A549 (cell line): Measurements from ENCODE around the gene DGLUCY. TPM values are rescaled to one million over a fixed set of nuclear protein-coding genes. Genes with fewer than 3 reads are reported as not detected.

Source experiments
- ATAC-seq, 2 experiments: fragments of 200-7000 bp in 1 of 2; fragments of >200 bp in 1 of 2; cut with Nextera tagmentation in 1 of 2; cut with Tn5 transposase in 1 of 2; 3 replicates each; pipeline versions ENCODE4 v1.8.0 to v1.9.1; 2018 to 2020; ENCODE audit warnings: mild to moderate bottlenecking in 1 of 2, moderate library complexity in 1 of 2
- CTCF ChIA-PET: fragments of 300-600 bp; sonication (Branson Sonifier 250); formaldehyde crosslinking; extraction: SDS; loops from one replicate; lab custom pipeline; 2021; ENCODE audit warnings: antibody characterized with exemption, inconsistent platforms; lab: Yijun Ruan, JAX
- POLR2A ChIA-PET: fragments of 350-600 bp; formaldehyde crosslinking; extraction: SDS; loops from one replicate; lab custom pipeline; 2021; ENCODE audit warnings: antibody characterized with exemption, inconsistent platforms; lab: Yijun Ruan, JAX
- DNase-seq, 2 experiments: peaks; one replicate each; pipeline versions ENCODE4 v3.0.0 to v3.0.0-alpha.2; 2011 to 2016; ENCODE audit warnings: low read depth in 1 of 2, low spot score in 1 of 2
- FAIRE-seq: peaks from 2 replicates; lab custom pipeline; 2011; peaks lifted over from hg19 to GRCh38; lab: Jason Lieb, UNC
- H3K27ac ChIP-seq, 2 experiments: fragments of >200 bp; sonication (Bioruptor Twin); formaldehyde crosslinking; 3 replicates each; pipeline ENCODE4 v1.5.1; 2016 to 2017
- H3K4me1 ChIP-seq: fragments of >200 bp; sonication (Bioruptor Twin); formaldehyde crosslinking; 3 replicates; pipeline ENCODE4 v1.6.1; 2016
- H3K4me2 ChIP-seq: fragments of >200 bp; sonication (Bioruptor Twin); formaldehyde crosslinking; 3 replicates; pipeline ENCODE4 v1.6.1; 2016
- H3K4me3 ChIP-seq: fragments of >200 bp; sonication (Bioruptor Twin); formaldehyde crosslinking; 3 replicates; pipeline ENCODE4 v1.5.1; 2016
- H3K9me3 ChIP-seq: fragments of >200 bp; sonication (Bioruptor Twin); formaldehyde crosslinking; 3 replicates; pipeline ENCODE4 v1.6.1; 2016
- BHLHE40 ChIP-seq: IDR thresholded peaks from 2 replicates; pipeline ENCODE4 v1.6.1; 2012; ENCODE audit warnings: low read depth, low read length, inconsistent platforms
- CBX2 ChIP-seq: fragments of 200-600 bp; sonication (generic); IDR thresholded peaks from 2 replicates; pipeline ENCODE4 v1.6.1; 2016; ENCODE audit warnings: low read depth, mild to moderate bottlenecking, borderline replicate concordance
- CBX8 ChIP-seq: fragments of 200-600 bp; sonication (generic); IDR thresholded peaks from 2 replicates; pipeline ENCODE4 v1.6.1; 2016
- CHD2 ChIP-seq: fragments of 150-350 bp; IDR thresholded peaks from 2 replicates; pipeline ENCODE4 v1.6.1; 2014; ENCODE audit warnings: low read length; ENCODE audit not compliant: partially characterized antibody
- ESRRA ChIP-seq: fragments of 150-350 bp; IDR thresholded peaks from 2 replicates; pipeline ENCODE4 v1.6.1; 2014; ENCODE audit warnings: mild to moderate bottlenecking, low read length, borderline replicate concordance
- FOXS1 ChIP-seq: fragments of 250-450 bp; sonication (Bioruptor Pico); IDR thresholded peaks from 2 replicates; pipeline ENCODE4 v1.5.0; 2020; ENCODE audit warnings: mild to moderate bottlenecking, moderate library complexity
- GATA3 ChIP-seq: IDR thresholded peaks from 2 replicates; pipeline ENCODE4 v1.6.1; 2012; ENCODE audit warnings: borderline replicate concordance
- HES2 ChIP-seq: fragments of >200 bp; sonication (Bioruptor Twin); formaldehyde crosslinking; IDR thresholded peaks from 2 replicates; pipeline ENCODE4 v1.6.1; 2016
- HOXB5 ChIP-seq: fragments of 250-450 bp; sonication (Bioruptor Pico); IDR thresholded peaks from 2 replicates; pipeline ENCODE4 v1.5.0; 2020; ENCODE audit warnings: mild to moderate bottlenecking, moderate library complexity
- JUNB ChIP-seq: fragments of >200 bp; sonication (Bioruptor Twin); formaldehyde crosslinking; IDR thresholded peaks from 2 replicates; pipeline ENCODE4 v1.6.1; 2016
- KDM1A ChIP-seq: fragments of 200-600 bp; sonication (generic); IDR thresholded peaks from 2 replicates; pipeline ENCODE4 v1.6.1; 2016; ENCODE audit warnings: low read depth, mild to moderate bottlenecking
- MYC ChIP-seq: IDR thresholded peaks from 2 replicates; pipeline ENCODE4 v1.6.1; 2012; ENCODE audit warnings: mild to moderate bottlenecking, inconsistent platforms, low read length, improper control_type of control experiment, borderline replicate concordance
- POLR2AphosphoS2 ChIP-seq: conservative IDR thresholded peaks from 2 replicates; pipeline ENCODE4 v1.6.1; 2012; ENCODE audit warnings: low read length, improper control_type of control experiment, inconsistent platforms
- RAD21 ChIP-seq, 2 experiments: fragments of >200 bp in 1 of 2; sonication (Bioruptor Twin) in 1 of 2; formaldehyde crosslinking in 1 of 2; IDR thresholded peaks in 1 of 2; conservative IDR thresholded peaks in 1 of 2; 2 replicates in 1 of 2; 3 replicates in 1 of 2; pipeline ENCODE4 v1.6.1; 2012 to 2018; ENCODE audit warnings: inconsistent platforms in 1 of 2
- RNF2 ChIP-seq: fragments of 200-600 bp; sonication (generic); IDR thresholded peaks from 2 replicates; pipeline ENCODE4 v1.6.1; 2016; ENCODE audit warnings: low read depth, mild to moderate bottlenecking, antibody characterized with exemption, moderate library complexity, borderline replicate concordance
- SREBF2 ChIP-seq: fragments of 450-650 bp; IDR thresholded peaks from 2 replicates; pipeline ENCODE4 v1.6.1; 2014; ENCODE audit warnings: mild to moderate bottlenecking, moderate library complexity
- TFCP2L1 ChIP-seq: fragments of 250-450 bp; sonication (Bioruptor Pico); IDR thresholded peaks from 2 replicates; pipeline ENCODE4 v1.5.0; 2021; ENCODE audit warnings: mild to moderate bottlenecking
- ZC3H11A ChIP-seq: fragments of 450-650 bp; IDR thresholded peaks from 2 replicates; pipeline ENCODE4 v1.6.1; 2014; ENCODE audit warnings: antibody characterized with exemption, mild to moderate bottlenecking
- ZFP36 ChIP-seq: fragments of 450-650 bp; IDR thresholded peaks from 2 replicates; pipeline ENCODE4 v1.6.1; 2014; ENCODE audit warnings: borderline replicate concordance; ENCODE audit not compliant: partially characterized antibody
- WGBS: methylation state at CpG from one replicate; pipeline ENCODE4 v1.1.6; 2017; ENCODE audit errors: missing lambda C conversion rate; 5-methylcytosine and 5-hydroxymethylcytosine counted together
- polyA plus RNA-seq, 4 experiments: library from polyadenylated mRNA; depleted of rRNA in 3 of 4; stranded (reverse); fragments of >200 nt; fragmentation: RNase III in 1 of 4; extraction: RNeasy Plus Mini Kit Qiagen cat#74134 plus additional on column Dnase treatment in 1 of 4; gene quantifications; 2 replicates in 3 of 4; 3 replicates in 1 of 4; pipeline ENCODE4 v1.2.3, GENCODE V29; 2011 to 2017
- TF ChIP-seq, protein P1 (sequence below): fragments of 250-450 bp; sonication (Bioruptor Pico); IDR thresholded peaks from 2 replicates; pipeline ENCODE4 v1.5.0; 2020; ENCODE audit warnings: low read depth, mild to moderate bottlenecking, moderate library complexity
- TF ChIP-seq, protein P2 (sequence below): IDR thresholded peaks from 2 replicates; pipeline ENCODE4 v1.6.1; 2012

DGLUCY gene
- polyA plus RNA-seq, 2 of the 4 experiments (the other 2 are of a cell fraction) = 14.4 to 17.5 TPM

GRCh38 chr14:91261115-91261514 is 147.2 kb downstream of the DGLUCY start:
- H3K4me2 ChIP-seq = no peak overlapping the region
- H3K27ac ChIP-seq = no peak overlapping the region
- no peaks in the 10 kb centered on the region for H3K9me3 ChIP-seq
- TF ChIP-seq SREBF2 (no peak), CBX8 (no peak), TFCP2L1 (CRISPR knock-in tag) (no peak), BHLHE40 (no peak), KDM1A (no peak), MYC (no peak)
- TF ChIP-seq, protein P1, sequence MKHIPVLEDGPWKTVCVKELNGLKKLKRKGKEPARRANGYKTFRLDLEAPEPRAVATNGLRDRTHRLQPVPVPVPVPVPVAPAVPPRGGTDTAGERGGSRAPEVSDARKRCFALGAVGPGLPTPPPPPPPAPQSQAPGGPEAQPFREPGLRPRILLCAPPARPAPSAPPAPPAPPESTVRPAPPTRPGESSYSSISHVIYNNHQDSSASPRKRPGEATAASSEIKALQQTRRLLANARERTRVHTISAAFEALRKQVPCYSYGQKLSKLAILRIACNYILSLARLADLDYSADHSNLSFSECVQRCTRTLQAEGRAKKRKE (CRISPR knock-in tag) = no peak
- ChIA-PET CTCF (interaction anchor here (0.9 to 1.0 kb wide), 3 partner anchors 19 to 26 kb away, joined by 3 to 4 read pairs (median 4); no protein-coding TSS in a partner anchor), POLR2A (no interaction called here)
- FAIRE-seq (no peak), DNase-seq (no peak), ATAC-seq (no peak)
- 91% methylated on average over 5 of the region's 5 CpGs for WGBS
- no peaks in the 10 kb centered on the region for H3K4me1 ChIP-seq
- H3K4me3 ChIP-seq = no peak overlapping the region

DNA sequence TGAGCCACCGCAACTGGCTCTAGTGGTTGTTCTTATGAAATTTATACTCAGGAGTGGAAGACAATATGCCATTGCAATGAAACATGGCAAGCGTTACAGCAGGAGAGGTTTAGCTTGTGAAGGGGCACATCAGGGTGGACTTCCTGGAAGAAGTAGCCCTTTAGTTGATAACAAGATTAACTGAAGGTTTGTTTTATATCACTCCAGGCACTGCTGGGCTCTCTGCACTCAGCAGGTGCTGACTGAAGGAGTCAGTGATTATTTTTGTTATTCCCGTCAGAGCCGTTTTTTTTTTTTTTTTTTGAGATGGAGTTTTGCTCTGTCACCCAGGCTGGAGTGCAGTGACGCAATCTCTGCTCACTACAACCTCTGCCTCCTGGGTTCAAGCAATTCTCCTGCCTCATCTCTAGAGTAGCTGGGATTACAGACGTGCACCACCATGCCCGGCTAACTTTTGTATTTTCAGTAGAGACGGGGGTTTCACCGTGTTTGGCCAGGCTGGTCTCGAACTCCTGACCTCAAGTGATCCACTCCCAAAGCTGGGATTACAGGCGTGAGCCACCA is 148.2 kb downstream of the DGLUCY start:
- WGBS = 87% methylated on average over 11 of the region's 11 CpGs
- Histone ChIP-seq H3K27ac (no peak overlapping the region), H3K4me3 (no peak overlapping the region), H3K4me1 (no peaks in the 10 kb centered on the region), H3K9me3 (no peaks in the 10 kb centered on the region), H3K4me2 (no peak overlapping the region)
- ChIA-PET CTCF (interaction anchor here (0.9 to 1.0 kb wide), 2 partner anchors 20 to 25 kb away, joined by 3 to 4 read pairs; no protein-coding TSS in a partner anchor), POLR2A (no interaction called here)
- FAIRE-seq (no peak), DNase-seq (no peak), ATAC-seq (no peak)
- TF ChIP-seq HOXB5 (CRISPR knock-in tag) = no peak
- no peak for TF ChIP-seq SREBF2
- TF ChIP-seq GATA3 = no peak
- TF ChIP-seq JUNB = no peak
- TF ChIP-seq TFCP2L1 (CRISPR knock-in tag) = no peak
- no peak for TF ChIP-seq KDM1A
- TF ChIP-seq CBX2 = no peak
- no peak for TF ChIP-seq HES2
- TF ChIP-seq POLR2AphosphoS2 = no peak
- TF ChIP-seq, protein P2, sequence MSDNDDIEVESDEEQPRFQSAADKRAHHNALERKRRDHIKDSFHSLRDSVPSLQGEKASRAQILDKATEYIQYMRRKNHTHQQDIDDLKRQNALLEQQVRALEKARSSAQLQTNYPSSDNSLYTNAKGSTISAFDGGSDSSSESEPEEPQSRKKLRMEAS = no peak
- TF ChIP-seq ZC3H11A = no peak
- TF ChIP-seq ESRRA = no peak
- no peak for TF ChIP-seq CHD2
- no peak for TF ChIP-seq RAD21 (conservative IDR thresholded peaks at IDR 0.05 in 1 of 2, IDR thresholded peaks at IDR 0.05 in 1 of 2)
- no peak for TF ChIP-seq RNF2

DNA sequence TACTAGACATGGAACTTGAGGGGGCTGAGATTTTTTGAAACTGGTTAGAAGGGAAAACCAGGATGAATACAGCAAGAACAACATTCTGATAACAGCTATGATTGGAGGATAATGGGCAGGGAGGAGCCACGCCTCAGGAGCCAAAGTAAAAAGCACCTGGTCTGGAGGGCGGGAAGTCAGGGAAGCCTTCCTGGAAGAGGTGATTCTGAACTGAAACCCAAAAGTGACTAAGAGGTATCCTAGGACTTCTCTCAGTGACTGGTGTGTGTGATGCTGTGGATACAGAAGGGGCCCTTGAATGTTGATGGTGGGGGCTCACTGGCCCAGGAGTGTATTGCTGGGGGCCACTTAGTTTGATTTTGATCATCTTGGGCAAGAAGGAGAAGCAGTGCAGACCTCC is 149.5 kb downstream of the DGLUCY start:
- Histone ChIP-seq H3K4me2 (no peak overlapping the region), H3K9me3 (no peaks in the 10 kb centered on the region), H3K4me1 (no peaks in the 10 kb centered on the region), H3K27ac (no peak overlapping the region), H3K4me3 (no peak overlapping the region)
- ATAC-seq (no peak), FAIRE-seq (no peak), DNase-seq (no peak)
- peak; percentile 80 for TF ChIP-seq ZFP36
- TF ChIP-seq FOXS1 (CRISPR knock-in tag) = no peak
- ChIA-PET CTCF (interaction anchor here (0.8 kb wide), 1 partner anchor 87 kb away, joined by 3 read pairs; no protein-coding TSS in a partner anchor), POLR2A (no interaction called here)
- WGBS = 84% methylated on average over 2 of the region's 2 CpGs
